Ascending aorta (tissue), 2 donors: ENCODE measurements around the gene ZMYND8. TPM values are rescaled to one million over a fixed set of nuclear protein-coding genes. Genes with fewer than 3 reads are reported as not detected.

Experiments
- DNase-seq, 2 donors: peaks; one replicate each; pipeline ENCODE4 v3.0.0-alpha.2; 2019; ENCODE audit warnings: low spot score in 2 of 2
- H3K27ac ChIP-seq, 2 donors: fragments of 200-600 bp; sonication (generic); one replicate each; pipeline ENCODE4 v1.5.1; 2016 to 2017; ENCODE audit warnings: mild to moderate bottlenecking in 1 of 2
- H3K27me3 ChIP-seq: fragments of 200-600 bp; sonication (generic); one replicate; pipeline ENCODE4 v1.5.1; 2017
- H3K36me3 ChIP-seq, 2 donors: fragments of 200-600 bp; sonication (generic); one replicate each; pipeline ENCODE4 v1.5.1; 2016
- H3K4me1 ChIP-seq, 2 donors: fragments of 200-600 bp; sonication (generic); one replicate each; pipeline ENCODE4 v1.5.1; 2016 to 2017; ENCODE audit warnings: mild to moderate bottlenecking in 1 of 2
- H3K4me3 ChIP-seq, 2 donors: fragments of 200-600 bp; sonication (generic); one replicate each; pipeline ENCODE4 v1.5.1; 2016 to 2017; ENCODE audit warnings: mild to moderate bottlenecking in 1 of 2
- H3K9me3 ChIP-seq, 2 donors: fragments of 200-600 bp; sonication (generic); one replicate each; pipeline ENCODE4 v1.5.1; 2016
- CTCF ChIP-seq, 3 experiments: fragments of 200-600 bp in 2 of 3; fragments of 450-650 bp in 1 of 3; sonication (generic) in 2 of 3; IDR thresholded peaks; one replicate each; pipeline ENCODE4 v1.5.1; 2016 to 2019; ENCODE audit warnings: antibody characterized with exemption in 3 of 3, mild to moderate bottlenecking in 1 of 3, moderate library complexity in 1 of 3
- intact Hi-C: fragments of 100-400 bp; cut with DNase I; formaldehyde crosslinking; loops from one replicate; pipeline ENCODE4 v1.15.1; 2023
- total RNA-seq: library from RNA; depleted of rRNA; stranded (reverse); fragments of >200 nt; gene quantifications from one replicate; pipeline ENCODE4 v1.1.0, GENCODE V29; 2016

Gene ZMYND8
- total RNA-seq, 1 donor from 2014 or later = 23.2 TPM

- H3K27me3 ChIP-seq = no peaks in the 10 kb centered on the region
- H3K4me1 ChIP-seq = no peaks in the 10 kb centered on the region
- DNase-seq = no peak
- no peaks in the 10 kb centered on the region for H3K9me3 ChIP-seq
- H3K4me3 ChIP-seq = no peak overlapping the region
- intact Hi-C loops = no loop called here
- peaks cover 2 to 13% of the 10 kb centered on the region in 2 donors for H3K36me3 ChIP-seq
- no peak overlapping the region for H3K27ac ChIP-seq
- no peak for TF ChIP-seq CTCF (IDR thresholded peaks at IDR 0.05)
Observed at GRCh38 chr20:47204008-47204849, 152.3 kb downstream of the ZMYND8 start.

- intact Hi-C loops = no loop called here
- Histone ChIP-seq H3K9me3 (no peaks in the 10 kb centered on the region), H3K4me3 (no peak overlapping the region), H3K36me3 (peaks cover 0 to under 1% of the 10 kb centered on the region in 2 donors), H3K27me3 (no peaks in the 10 kb centered on the region), H3K27ac (no peak overlapping the region), H3K4me1 (no peaks in the 10 kb centered on the region)
- TF ChIP-seq CTCF (IDR thresholded peaks at IDR 0.05) = no peak
- no peak for DNase-seq
Observed at GRCh38 chr20:47202733-47203667, 153.5 kb downstream of the ZMYND8 start.

- Histone ChIP-seq H3K4me3 (no peak overlapping the region), H3K4me1 (peaks cover 0 to 3% of the 10 kb centered on the region in 2 donors), H3K36me3 (no peaks in the 10 kb centered on the region), H3K27me3 (no peaks in the 10 kb centered on the region), H3K9me3 (no peaks in the 10 kb centered on the region), H3K27ac (no peak overlapping the region)
- DNase-seq = no peak
- intact Hi-C loops = no loop called here
- TF ChIP-seq CTCF (IDR thresholded peaks at IDR 0.05) = no peak
Observed at GRCh38 chr20:47201074-47201730, 155.3 kb downstream of the ZMYND8 start.

- H3K4me3 ChIP-seq = no peak overlapping the region
- intact Hi-C loops = loop anchor here (5.0 to 10.0 kb wide), 2 partner anchors 73 to 306 kb away; partner anchors contain the start of gene NCOA3
- H3K27ac ChIP-seq = no peak overlapping the region
- no peak for DNase-seq
- H3K9me3 ChIP-seq = no peaks in the 10 kb centered on the region
- no peaks in the 10 kb centered on the region for H3K36me3 ChIP-seq
- H3K27me3 ChIP-seq = no peaks in the 10 kb centered on the region
- TF ChIP-seq CTCF (IDR thresholded peaks at IDR 0.05) = no peak
- H3K4me1 ChIP-seq = peaks cover 0 to 5% of the 10 kb centered on the region in 2 donors
Observed at GRCh38 chr20:47198996-47199552, 157.4 kb downstream of the ZMYND8 start.

- intact Hi-C loops = loop anchor here (5.0 to 10.0 kb wide), 2 partner anchors 74 to 307 kb away; partner anchors contain the start of gene NCOA3
- DNase-seq = no peak
- Histone ChIP-seq H3K27ac (no peak overlapping the region), H3K4me1 (peaks cover 0 to 5% of the 10 kb centered on the region in 2 donors), H3K9me3 (no peaks in the 10 kb centered on the region), H3K36me3 (no peaks in the 10 kb centered on the region), H3K27me3 (no peaks in the 10 kb centered on the region), H3K4me3 (no peak overlapping the region)
- no peak for TF ChIP-seq CTCF (IDR thresholded peaks at IDR 0.05)
Observed at GRCh38 chr20:47198254-47198671, 158.2 kb downstream of the ZMYND8 start.
